Gastroesophageal sphincter (tissue), 4 donors: Measurements from ENCODE around the gene CCDC91. TPM values are rescaled to one million over a fixed set of nuclear protein-coding genes. Genes with fewer than 3 reads are reported as not detected.

Experiments
- ATAC-seq: fragments of 150-250 bp; one replicate; pipeline ENCODE4 v1.9.1; 2016; ENCODE audit warnings: mild to moderate bottlenecking, moderate library complexity
- H3K27ac ChIP-seq, 4 donors: fragments of 200-600 bp; sonication (generic) in 3 of 4; 1 replicate in 3 of 4; 2 replicates in 1 of 4; pipeline ENCODE4 v1.5.1; 2016 to 2019
- H3K27me3 ChIP-seq: fragments of 200-600 bp; sonication (generic); one replicate; pipeline ENCODE4 v1.5.1; 2019
- H3K36me3 ChIP-seq, 2 donors: fragments of 200-600 bp; sonication (generic); one replicate each; pipeline ENCODE4 v1.5.1; 2019; ENCODE audit warnings: control low read depth in 1 of 2
- H3K4me1 ChIP-seq, 3 donors: fragments of 200-600 bp; sonication (generic); 1 replicate in 2 of 3; 2 replicates in 1 of 3; pipeline ENCODE4 v1.5.1; 2016 to 2019; ENCODE audit warnings: control low read depth in 2 of 3
- H3K4me3 ChIP-seq, 2 donors: fragments of 200-600 bp; sonication (generic); one replicate each; pipeline ENCODE4 v1.5.1; 2019; ENCODE audit warnings: mild to moderate bottlenecking in 1 of 2, moderate library complexity in 1 of 2
- H3K9me3 ChIP-seq, 3 donors: fragments of 200-600 bp; sonication (generic); one replicate each; pipeline ENCODE4 v1.5.1; 2017 to 2019; ENCODE audit warnings: control low read depth in 2 of 3
- EP300 ChIP-seq: sonication (generic); formaldehyde crosslinking; IDR thresholded peaks from one replicate; pipeline ENCODE4 v1.6.1; 2017; ENCODE audit warnings: antibody characterized with exemption, mild to moderate bottlenecking
- POLR2A ChIP-seq, 2 donors: fragments of 450-650 bp; IDR thresholded peaks; one replicate each; pipeline ENCODE4 v1.6.1; 2017; ENCODE audit warnings: antibody characterized with exemption in 2 of 2, mild to moderate bottlenecking in 2 of 2, moderate library complexity in 1 of 2
- POLR2AphosphoS5 ChIP-seq: sonication (generic); formaldehyde crosslinking; IDR thresholded peaks from one replicate; pipeline ENCODE4 v1.6.1; 2017; ENCODE audit warnings: antibody characterized with exemption
- WGBS, 2 donors: methylation state at CpG; one replicate each; pipeline ENCODE4 v1.1.5; 2018; ENCODE audit warnings: low coverage in 1 of 2; 5-methylcytosine and 5-hydroxymethylcytosine counted together
- total RNA-seq, 4 donors: library from RNA; depleted of rRNA; stranded (reverse); fragments of >200 nt; gene quantifications; one replicate each; pipeline ENCODE4 v1.1.0, GENCODE V29; 2016
- TF ChIP-seq, protein P1 (sequence below), 4 experiments: fragments of 200-600 bp in 2 of 4; fragments of 450-650 bp in 2 of 4; sonication (generic) in 1 of 4; IDR thresholded peaks; one replicate each; pipeline ENCODE4 v1.5.1; 2017 to 2019; ENCODE audit warnings: antibody characterized with exemption in 4 of 4, mild to moderate bottlenecking in 2 of 4, moderate library complexity in 2 of 4

CCDC91 gene
- total RNA-seq, 4 donors from 2014 or later: 53.1 to 93.4 (median 64.0) TPM

DNA sequence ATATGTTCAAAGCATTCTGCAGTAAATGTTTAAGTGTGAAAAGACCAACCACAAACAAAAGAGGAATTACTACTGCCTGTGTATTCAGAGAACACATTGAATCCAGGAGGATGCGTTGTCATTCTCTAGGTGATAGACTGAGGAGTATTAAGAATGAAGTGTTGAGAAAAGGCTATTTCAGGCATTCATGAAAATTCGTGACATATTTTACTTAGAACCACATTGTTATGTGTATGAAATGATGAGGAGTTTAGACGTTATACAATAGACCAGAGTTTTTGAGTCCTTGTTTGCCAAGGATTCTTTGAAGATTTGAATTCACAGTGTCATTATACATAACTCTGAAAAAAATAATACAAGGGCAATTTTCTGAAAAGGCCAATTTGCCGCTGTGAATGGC is 251.8 kb downstream of the CCDC91 start:
- TF ChIP-seq POLR2AphosphoS5: no peak
- H3K36me3 ChIP-seq: no peaks in the 10 kb centered on the region
- no peaks in the 10 kb centered on the region for H3K9me3 ChIP-seq
- H3K4me1 ChIP-seq: no peaks in the 10 kb centered on the region
- no peak for ATAC-seq
- WGBS, 2 donors: 87 to 94% methylated on average over 4 of the region's 4 CpGs
- no peaks in the 10 kb centered on the region for H3K27me3 ChIP-seq
- no peak overlapping the region for H3K27ac ChIP-seq
- H3K4me3 ChIP-seq: no peak overlapping the region

DNA sequence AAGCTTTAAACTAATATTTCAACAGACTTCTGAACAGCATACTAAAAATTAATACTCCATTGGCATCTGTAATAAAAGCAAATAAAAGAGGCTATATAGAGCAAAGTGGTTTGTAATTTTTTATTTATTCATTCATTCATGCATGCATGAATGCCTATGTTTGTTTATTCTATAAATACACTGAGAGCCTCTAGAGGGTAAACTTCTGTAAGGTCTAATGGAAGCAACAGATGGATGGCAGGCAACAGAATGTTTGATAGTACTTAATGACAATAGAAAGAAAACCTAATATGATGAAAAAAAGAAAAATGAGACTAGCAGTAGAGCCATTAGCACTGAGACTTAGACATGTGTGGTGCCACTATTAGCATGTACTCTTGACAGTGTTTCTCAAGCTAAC is 253.1 kb downstream of the CCDC91 start:
- Histone ChIP-seq H3K27me3 (no peaks in the 10 kb centered on the region), H3K4me3 (no peak overlapping the region), H3K4me1 (no peaks in the 10 kb centered on the region), H3K27ac (no peak overlapping the region), H3K9me3 (no peaks in the 10 kb centered on the region), H3K36me3 (no peaks in the 10 kb centered on the region)
- TF ChIP-seq, protein P1, sequence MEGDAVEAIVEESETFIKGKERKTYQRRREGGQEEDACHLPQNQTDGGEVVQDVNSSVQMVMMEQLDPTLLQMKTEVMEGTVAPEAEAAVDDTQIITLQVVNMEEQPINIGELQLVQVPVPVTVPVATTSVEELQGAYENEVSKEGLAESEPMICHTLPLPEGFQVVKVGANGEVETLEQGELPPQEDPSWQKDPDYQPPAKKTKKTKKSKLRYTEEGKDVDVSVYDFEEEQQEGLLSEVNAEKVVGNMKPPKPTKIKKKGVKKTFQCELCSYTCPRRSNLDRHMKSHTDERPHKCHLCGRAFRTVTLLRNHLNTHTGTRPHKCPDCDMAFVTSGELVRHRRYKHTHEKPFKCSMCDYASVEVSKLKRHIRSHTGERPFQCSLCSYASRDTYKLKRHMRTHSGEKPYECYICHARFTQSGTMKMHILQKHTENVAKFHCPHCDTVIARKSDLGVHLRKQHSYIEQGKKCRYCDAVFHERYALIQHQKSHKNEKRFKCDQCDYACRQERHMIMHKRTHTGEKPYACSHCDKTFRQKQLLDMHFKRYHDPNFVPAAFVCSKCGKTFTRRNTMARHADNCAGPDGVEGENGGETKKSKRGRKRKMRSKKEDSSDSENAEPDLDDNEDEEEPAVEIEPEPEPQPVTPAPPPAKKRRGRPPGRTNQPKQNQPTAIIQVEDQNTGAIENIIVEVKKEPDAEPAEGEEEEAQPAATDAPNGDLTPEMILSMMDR (IDR thresholded peaks at IDR 0.05): no peak
- TF ChIP-seq EP300: no peak
- TF ChIP-seq POLR2AphosphoS5: no peak
- no peak for TF ChIP-seq POLR2A (IDR thresholded peaks at IDR 0.05)
- ATAC-seq: no peak

DNA sequence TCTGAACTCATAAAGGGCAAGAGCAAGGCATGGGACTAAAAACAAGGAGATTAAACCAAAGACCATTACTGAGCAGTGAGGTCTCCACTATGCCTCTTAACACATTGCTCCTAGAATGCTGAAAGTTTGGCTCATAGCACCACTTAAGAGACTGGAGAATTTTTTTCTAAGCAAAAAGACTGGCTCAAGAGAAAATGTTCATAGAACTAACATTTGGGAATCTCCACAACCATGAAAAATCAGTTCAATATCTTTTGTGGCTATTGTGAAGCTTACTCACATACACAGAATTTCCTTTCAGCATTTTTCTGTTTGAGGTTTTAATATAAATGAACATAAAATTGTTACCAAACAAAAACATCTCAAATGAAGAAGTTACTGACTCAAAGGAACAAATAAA is 255.8 kb downstream of the CCDC91 start:
- Histone ChIP-seq H3K4me1 (no peaks in the 10 kb centered on the region), H3K27me3 (no peaks in the 10 kb centered on the region), H3K9me3 (no peaks in the 10 kb centered on the region), H3K4me3 (no peak overlapping the region), H3K27ac (no peak overlapping the region), H3K36me3 (no peaks in the 10 kb centered on the region)
- no peak for TF ChIP-seq POLR2A (IDR thresholded peaks at IDR 0.05)
- no peak for TF ChIP-seq POLR2AphosphoS5
- TF ChIP-seq, protein P1 (IDR thresholded peaks at IDR 0.05): no peak
- ATAC-seq: no peak

DNA sequence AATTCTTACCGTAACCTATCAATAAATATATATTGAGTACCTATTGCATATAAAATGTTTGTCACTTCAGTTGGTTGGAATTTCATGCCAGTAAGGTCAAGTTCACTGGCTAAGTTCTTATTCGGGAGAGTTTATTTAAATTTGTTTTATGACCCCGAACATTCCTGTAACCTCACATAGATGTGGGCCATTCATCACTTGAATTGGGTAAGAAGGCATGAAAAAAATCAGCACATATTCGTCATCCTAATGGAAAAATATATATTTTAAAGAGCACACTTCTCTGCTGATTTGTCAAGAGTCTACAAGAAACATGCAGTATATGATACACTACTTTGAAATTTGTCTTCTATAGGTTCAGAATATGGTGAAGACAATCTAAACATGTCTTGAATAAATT is 263.4 kb downstream of the CCDC91 start:
- 86 to 87% methylated on average over 4 of the region's 4 CpGs for whole genome bisulfite sequencing, 2 donors
- TF ChIP-seq POLR2A (IDR thresholded peaks at IDR 0.05) (no peak), POLR2AphosphoS5 (no peak), EP300 (no peak)
- TF ChIP-seq, protein P1 (IDR thresholded peaks at IDR 0.05): no peak

DNA sequence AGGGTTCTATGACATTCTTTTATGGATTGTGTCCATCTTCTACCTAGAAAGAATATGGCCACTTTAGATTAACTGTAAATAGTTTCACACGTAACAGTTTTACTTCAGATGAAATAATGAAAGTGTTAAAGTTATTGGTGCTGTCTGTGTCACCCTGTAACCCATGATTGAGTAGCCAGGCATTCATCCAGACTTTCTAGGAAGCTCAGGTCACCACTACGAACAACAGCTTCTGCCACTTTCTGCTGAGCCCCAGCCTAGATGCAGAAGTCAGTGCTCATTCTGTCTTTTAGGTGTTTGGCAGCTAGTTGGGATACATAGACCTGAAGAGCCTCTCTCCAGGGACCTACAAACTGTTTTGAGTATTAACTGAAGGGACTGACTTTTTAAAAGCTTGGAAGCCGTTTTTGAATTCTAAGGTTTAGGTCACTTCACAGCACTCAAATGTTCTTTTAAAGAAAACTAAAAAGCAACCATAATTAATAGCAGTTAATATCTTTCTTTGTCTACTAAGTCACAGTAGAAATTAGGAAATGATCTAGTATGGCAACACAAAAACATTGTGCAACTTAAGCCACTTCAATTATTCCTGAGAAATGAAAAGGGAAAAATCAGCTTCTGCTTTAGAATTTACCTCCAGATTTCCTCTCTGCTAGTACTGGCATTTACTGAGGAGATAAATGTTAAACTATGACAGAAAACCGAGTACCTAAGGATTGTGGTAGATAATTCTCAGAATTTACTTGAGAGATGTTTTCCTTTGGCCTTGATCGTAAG is 266.9 kb downstream of the CCDC91 start:
- WGBS, 2 donors: 55 to 76% methylated on average over 5 of the region's 5 CpGs
- H3K4me1 ChIP-seq: peaks cover 0 to 9% (median 2%) of the 10 kb centered on the region in 3 donors
- no peak overlapping the region for H3K27ac ChIP-seq
- no peaks in the 10 kb centered on the region for H3K36me3 ChIP-seq
- TF ChIP-seq POLR2A (IDR thresholded peaks at IDR 0.05): no peak
- no peak for TF ChIP-seq POLR2AphosphoS5
- no peak for TF ChIP-seq EP300
- TF ChIP-seq, protein P1 (IDR thresholded peaks at IDR 0.05): no peak
- H3K9me3 ChIP-seq: no peaks in the 10 kb centered on the region
- H3K27me3 ChIP-seq: no peaks in the 10 kb centered on the region
- ATAC-seq: no peak
- H3K4me3 ChIP-seq: no peak overlapping the region

More for the DNA sequence above, 263.4 kb downstream of the CCDC91 start:
- H3K4me1 ChIP-seq: peaks cover 0 to 2% (median 0%) of the 10 kb centered on the region in 3 donors
- H3K27me3 ChIP-seq: no peaks in the 10 kb centered on the region
- no peaks in the 10 kb centered on the region for H3K9me3 ChIP-seq
- H3K36me3 ChIP-seq: no peaks in the 10 kb centered on the region
- ATAC-seq: no peak
- H3K27ac ChIP-seq: no peak overlapping the region
- H3K4me3 ChIP-seq: no peak overlapping the region
